ENCODE measurements around the gene SLC6A4. TPM values are rescaled to one million over a fixed set of nuclear protein-coding genes. Genes with fewer than 3 reads are reported as not detected.

SLC6A4 gene
- total and polyA plus RNA-seq, 2 of the 8 experiments (the other 6 are each of a cell fraction or from before 2014, with no cell fraction given), result 0.09 to 0.33 TPM

- TF ChIP-seq YY1 (IDR thresholded peaks at IDR 0.05; ENCODE audit: low read depth, low read length) (no peak), CHD1 (IDR thresholded peaks at IDR 0.05; ENCODE audit: low read depth, low read length) (no peak), SUZ12 (IDR thresholded peaks at IDR 0.05; ENCODE audit: low read length) (no peak)
Observed at GRCh38 chr17:30174556-30174955, 60.9 kb downstream of the SLC6A4 start (continued).

All from H1 (cell line).